H1 (cell line): ENCODE results near the gene GDPD3. TPM values are rescaled to one million over a fixed set of nuclear protein-coding genes. Genes with fewer than 3 reads are reported as not detected.

Source experiments
- CTCF ChIA-PET: fragments of 300-600 bp; sonication (Branson Sonifier 250); formaldehyde crosslinking; loops from one replicate; lab custom pipeline; 2021; ENCODE audit not compliant: partially characterized antibody; lab: Charles Lee
- POLR2A ChIA-PET: fragments of 300-600 bp; sonication (Branson Sonifier 250); formaldehyde crosslinking; loops from one replicate; lab custom pipeline; 2021; ENCODE audit warnings: inconsistent platforms; ENCODE audit not compliant: partially characterized antibody; lab: Charles Lee
- DNase-seq, 2 experiments: peaks; one replicate each; pipeline versions ENCODE4 v3.0.0 to v3.0.0-alpha.2; 2010 to 2022; ENCODE audit warnings: low spot score in 2 of 2, low read depth in 1 of 2, mixed read lengths in 1 of 2
- FAIRE-seq: peaks from 2 replicates; lab custom pipeline; 2011; peaks lifted over from hg19 to GRCh38; lab: Jason Lieb, UNC
- H2AFZ ChIP-seq: 2 replicates; pipeline ENCODE4 v1.8.1; 2012; ENCODE audit warnings: low read length, inconsistent platforms
- H2AK5ac ChIP-seq: 2 replicates; pipeline ENCODE4 v1.6.1; 2013; ENCODE audit warnings: low read depth, low read length
- H2BK120ac ChIP-seq: replicated peaks from 2 replicates; pipeline ENCODE3; 2013; ENCODE audit warnings: low read depth, low read length, inconsistent platforms
- H2BK12ac ChIP-seq: 2 replicates; pipeline ENCODE4 v1.6.1; 2013; ENCODE audit warnings: low read depth, low read length
- H2BK15ac ChIP-seq: 2 replicates; pipeline ENCODE4 v1.6.1; 2013; ENCODE audit warnings: low read length
- H2BK20ac ChIP-seq: 2 replicates; pipeline ENCODE4 v1.6.1; 2013; ENCODE audit warnings: low read length
- H2BK5ac ChIP-seq: 2 replicates; pipeline ENCODE4 v1.6.1; 2013; ENCODE audit warnings: low read depth, low read length
- H3K14ac ChIP-seq: 2 replicates; pipeline ENCODE4 v1.6.1; 2013; ENCODE audit warnings: inconsistent platforms; ENCODE audit not compliant: insufficient read length
- H3K18ac ChIP-seq: 2 replicates; pipeline ENCODE4 v1.6.1; 2013; ENCODE audit warnings: low read length; ENCODE audit errors: extremely low read depth
- H3K23ac ChIP-seq: 2 replicates; pipeline ENCODE4 v1.6.1; 2013; ENCODE audit warnings: inconsistent platforms; ENCODE audit not compliant: insufficient read length
- H3K23me2 ChIP-seq: 2 replicates; pipeline ENCODE4 v1.6.1; 2013; ENCODE audit warnings: low read depth, low read length
- H3K27ac ChIP-seq: 2 replicates; pipeline ENCODE4 v1.6.1; 2011; ENCODE audit warnings: low read depth, low read length, inconsistent platforms
- H3K27me3 ChIP-seq, 4 experiments: replicated peaks in 1 of 4; 1 replicate in 1 of 4; 2 replicates in 3 of 4; pipeline versions ENCODE4 v1.6.1 to v1.8.1; 2011 to 2013; ENCODE audit warnings: low read length in 3 of 4, mild to moderate bottlenecking in 3 of 4, inconsistent platforms in 2 of 4, mixed read lengths in 2 of 4, moderate library complexity in 1 of 4; ENCODE audit not compliant: control insufficient read depth in 3 of 4, insufficient read depth in 3 of 4; ENCODE audit errors: extremely low read depth in 1 of 4
- H3K36me3 ChIP-seq, 4 experiments: 2 replicates each; pipeline versions ENCODE4 v1.6.1 to v1.8.1; 2011 to 2013; ENCODE audit warnings: mild to moderate bottlenecking in 4 of 4, low read length in 3 of 4, moderate library complexity in 2 of 4, control low read depth in 1 of 4, inconsistent platforms in 1 of 4; ENCODE audit not compliant: insufficient read depth in 4 of 4, control insufficient read depth in 2 of 4
- H3K4ac ChIP-seq: replicated peaks from 2 replicates; pipeline ENCODE3; 2013; ENCODE audit warnings: low read length, low read depth, mixed read lengths, inconsistent platforms; ENCODE audit not compliant: insufficient read length
- H3K4me1 ChIP-seq, 4 experiments: replicated peaks in 1 of 4; 1 replicate in 1 of 4; 2 replicates in 3 of 4; pipeline versions ENCODE4 v1.6.1 to v1.8.1; 2011 to 2013; ENCODE audit warnings: low read length in 3 of 4, inconsistent platforms in 2 of 4, mixed read lengths in 1 of 4; ENCODE audit not compliant: insufficient read depth in 4 of 4, control insufficient read depth in 3 of 4
- H3K4me2 ChIP-seq, 2 experiments: 2 replicates each; pipeline versions ENCODE4 v1.6.1 to v1.8.1; 2011 to 2013; ENCODE audit warnings: low read depth in 2 of 2, low read length in 2 of 2, control low read depth in 1 of 2, inconsistent platforms in 1 of 2, mild to moderate bottlenecking in 1 of 2; ENCODE audit not compliant: insufficient read depth in 1 of 2
- H3K4me3 ChIP-seq, 4 experiments: fragments of 200-600, 300-600 bp in 1 of 4; sonication (generic), shearing (Covaris generic), sonication (Bioruptor Twin) in 1 of 4; 2 replicates each; pipeline versions ENCODE4 v1.5.1 to v1.8.1; 2011 to 2016; ENCODE audit warnings: low read length in 4 of 4, low read depth in 3 of 4, control low read depth in 2 of 4, inconsistent platforms in 2 of 4, mild to moderate bottlenecking in 2 of 4, mixed read lengths in 1 of 4, moderate library complexity in 1 of 4; ENCODE audit not compliant: insufficient read depth in 2 of 4; ENCODE audit errors: extremely low read depth in 1 of 4
- H3K56ac ChIP-seq: replicated peaks from 2 replicates; pipeline ENCODE3; 2013; ENCODE audit warnings: low read depth, mild to moderate bottlenecking, mixed read lengths, low read length, inconsistent platforms; ENCODE audit not compliant: insufficient read length
- H3K79me1 ChIP-seq: 2 replicates; pipeline ENCODE4 v1.6.1; 2013; ENCODE audit warnings: low read depth, low read length, control low read depth
- H3K79me2 ChIP-seq, 2 experiments: 2 replicates each; pipeline versions ENCODE4 v1.6.1 to v1.8.1; 2012 to 2013; ENCODE audit warnings: low read length in 2 of 2, mild to moderate bottlenecking in 2 of 2, inconsistent platforms in 1 of 2; ENCODE audit not compliant: insufficient read depth in 2 of 2, control insufficient read depth in 1 of 2
- H3K9ac ChIP-seq, 4 experiments: replicated peaks in 1 of 4; 1 replicate in 1 of 4; 2 replicates in 3 of 4; pipeline versions ENCODE4 v1.6.1 to v1.8.1; 2011 to 2013; ENCODE audit warnings: low read depth in 3 of 4, low read length in 3 of 4, control low read depth in 2 of 4, mild to moderate bottlenecking in 2 of 4, moderate library complexity in 2 of 4, inconsistent platforms in 1 of 4; ENCODE audit errors: extremely low read depth in 1 of 4
- H3K9me3 ChIP-seq, 2 experiments: 2 replicates each; pipeline versions ENCODE4 v1.6.1 to v1.8.1; 2012 to 2013; ENCODE audit warnings: mild to moderate bottlenecking in 2 of 2, moderate library complexity in 2 of 2, control low read depth in 1 of 2, inconsistent platforms in 1 of 2, low read depth in 1 of 2, low read length in 1 of 2, mixed read lengths in 1 of 2; ENCODE audit not compliant: insufficient read depth in 2 of 2
- H4K20me1 ChIP-seq, 2 experiments: replicated peaks in 1 of 2; 2 replicates each; pipeline versions ENCODE3 to v1.8.1; 2011 to 2013; ENCODE audit warnings: inconsistent platforms in 2 of 2, low read length in 2 of 2, mild to moderate bottlenecking in 1 of 2; ENCODE audit not compliant: insufficient read depth in 2 of 2, control insufficient read depth in 1 of 2
- H4K5ac ChIP-seq: 2 replicates; pipeline ENCODE4 v1.6.1; 2013; ENCODE audit warnings: low read length, low read depth, mixed read lengths, inconsistent platforms; ENCODE audit not compliant: insufficient read length
- H4K8ac ChIP-seq: 2 replicates; pipeline ENCODE4 v1.8.0; 2013; ENCODE audit warnings: mild to moderate bottlenecking, moderate library complexity, low read length, inconsistent platforms; ENCODE audit not compliant: insufficient read depth; ENCODE audit errors: extremely low read depth
- H4K91ac ChIP-seq: replicated peaks from 2 replicates; pipeline ENCODE3; 2013; ENCODE audit warnings: low read length, mixed read lengths, inconsistent platforms; ENCODE audit not compliant: insufficient read length
- KDM5A ChIP-seq: fragments of 200-600 bp; IDR thresholded peaks from 2 replicates; pipeline ENCODE4 v1.7.1; 2012; ENCODE audit warnings: mild to moderate bottlenecking, low read length, inconsistent platforms, mixed read lengths
- RFX5 ChIP-seq: IDR thresholded peaks from 2 replicates; pipeline ENCODE4 v1.6.1; 2011; ENCODE audit warnings: low read depth, low read length, improper control_type of control experiment, borderline replicate concordance
- SRF ChIP-seq: IDR thresholded peaks from 2 replicates; pipeline ENCODE4 v1.6.1; 2011; ENCODE audit warnings: mild to moderate bottlenecking, low read depth, low read length, moderate library complexity
- WGBS, 2 experiments: shearing (Covaris generic) in 1 of 2; methylation state at CpG; one replicate each; pipeline versions ENCODE4 v1.1.6 to v1.1.7; 2013 to 2015; ENCODE audit warnings: low lambda C conversion rate in 2 of 2, mixed read lengths in 2 of 2, inconsistent platforms in 1 of 2, low coverage in 1 of 2, missing lambda C conversion rate in 1 of 2; ENCODE audit not compliant: insufficient replicate concordance in 2 of 2, insufficient coverage in 1 of 2, insufficient read length in 1 of 2; ENCODE audit errors: extremely low coverage in 1 of 2, missing lambda C conversion rate in 1 of 2; 5-methylcytosine and 5-hydroxymethylcytosine counted together
- polyA plus RNA-seq, 7 experiments: library from polyadenylated mRNA; depleted of rRNA in 3 of 7; stranded (reverse) in 5 of 7; unstranded in 2 of 7; fragments of >200 nt in 5 of 7; fragments of 200-250 nt in 2 of 7; gene quantifications; 1 replicate in 5 of 7; 2 replicates in 1 of 7; 4 replicates in 1 of 7; pipeline versions ENCODE4 v1.2.1 to v1.2.3, GENCODE V29; 2011 to 2013; ENCODE audit warnings: missing spikeins in 2 of 7, mixed read lengths in 2 of 7
- total RNA-seq: library from RNA; stranded (reverse); fragmentation: NEBNext Ultra II Directional; extraction: Animal tissue kit (Norgen Biotek cat#: 25700); gene quantifications from 2 replicates; pipeline ENCODE4 v1.2.1, GENCODE V29; 2021

GDPD3 gene
- total and polyA plus RNA-seq, 2 of the 8 experiments (the other 6 are each of a cell fraction or from before 2014, with no cell fraction given): 0.20 TPM; not detected in 1

GRCh38 chr16:30157214-30157613 is 43.9 kb upstream of the GDPD3 start:
- H2BK120ac ChIP-seq: no peak overlapping the region
- H2BK15ac ChIP-seq: no peak overlapping the region
- H2BK5ac ChIP-seq: no peak overlapping the region
- no peak overlapping the region for H2BK20ac ChIP-seq
- no peak overlapping the region for H3K18ac ChIP-seq
- ChIA-PET CTCF (interaction anchor here (1.5 kb wide), 1 partner anchor 30 kb away, joined by 3 read pairs; no protein-coding TSS in a partner anchor), POLR2A (no interaction called here)
- H3K4me2 ChIP-seq: no peak overlapping the region
- no peak overlapping the region for H2BK12ac ChIP-seq
- H3K23ac ChIP-seq: no peak overlapping the region
- H4K91ac ChIP-seq: no peak overlapping the region
- DNase-seq: no peak
- peaks cover 0 to 7% of the 10 kb centered on the region in 2 experiments; a peak in 1 of 4 replicates for H3K9me3 ChIP-seq
- no peak overlapping the region for H3K27ac ChIP-seq
- H3K4ac ChIP-seq: no peak overlapping the region
- H3K79me2 ChIP-seq: no peaks in the 10 kb centered on the region
- WGBS, 2 experiments: 65% methylated on average over 1 of the region's 1 CpG; no CpG with 5 or more reads in 1 of the 2 experiments
- H3K36me3 ChIP-seq: no peaks in the 10 kb centered on the region
- H2AK5ac ChIP-seq: no peak overlapping the region
- no peaks in the 10 kb centered on the region for H4K20me1 ChIP-seq
- no peak overlapping the region for H3K56ac ChIP-seq
- H4K5ac ChIP-seq: no peak overlapping the region
- TF ChIP-seq RFX5 (no peak), KDM5A (no peak), SRF (no peak)
- no peaks in the 10 kb centered on the region for H3K79me1 ChIP-seq
- H2AFZ ChIP-seq: no peak overlapping the region
- no peak overlapping the region for H3K4me3 ChIP-seq
- no peak overlapping the region for H3K9ac ChIP-seq
- H3K14ac ChIP-seq: no peak overlapping the region
- H3K4me1 ChIP-seq: no peaks in the 10 kb centered on the region
- H4K8ac ChIP-seq: no peak overlapping the region
- no peak for FAIRE-seq
- no peaks in the 10 kb centered on the region; a peak in 2 of 7 replicates for H3K27me3 ChIP-seq
- no peaks in the 10 kb centered on the region for H3K23me2 ChIP-seq
